H1 (cell line): Measurements from ENCODE around the gene PLCB4. TPM values are rescaled to one million over a fixed set of nuclear protein-coding genes. Genes with fewer than 3 reads are reported as not detected.

ENCODE experiments used
- EGR1 ChIP-seq: IDR thresholded peaks from 2 replicates; pipeline ENCODE4 v1.6.1; 2011; ENCODE audit warnings: low read depth, low read length, borderline replicate concordance
- EP300 ChIP-seq, 2 experiments: IDR thresholded peaks; 1 replicate in 1 of 2; 2 replicates in 1 of 2; pipeline ENCODE4 v1.6.1; 2011 to 2012; ENCODE audit warnings: low read depth in 2 of 2, low read length in 2 of 2, mild to moderate bottlenecking in 2 of 2, borderline replicate concordance in 1 of 2, inconsistent platforms in 1 of 2, moderate library complexity in 1 of 2
- polyA plus RNA-seq, 7 experiments: library from polyadenylated mRNA; depleted of rRNA in 3 of 7; stranded (reverse) in 5 of 7; unstranded in 2 of 7; fragments of >200 nt in 5 of 7; fragments of 200-250 nt in 2 of 7; gene quantifications; 1 replicate in 5 of 7; 2 replicates in 1 of 7; 4 replicates in 1 of 7; pipeline versions ENCODE4 v1.2.1 to v1.2.3, GENCODE V29; 2011 to 2013; ENCODE audit warnings: missing spikeins in 2 of 7, mixed read lengths in 2 of 7
- total RNA-seq: library from RNA; stranded (reverse); fragmentation: NEBNext Ultra II Directional; extraction: Animal tissue kit (Norgen Biotek cat#: 25700); gene quantifications from 2 replicates; pipeline ENCODE4 v1.2.1, GENCODE V29; 2021
- TF ChIP-seq, protein P1 (sequence below): IDR thresholded peaks from 2 replicates; pipeline ENCODE4 v1.6.1; 2012; ENCODE audit warnings: low read length, inconsistent platforms

PLCB4 gene
- total and polyA plus RNA-seq, 2 of the 8 experiments (the other 6 are each of a cell fraction or from before 2014, with no cell fraction given) = 3.2 to 14.1 TPM

- TF ChIP-seq EGR1 (no peak), EP300 (IDR thresholded peaks at IDR 0.05; ENCODE audit: borderline replicate concordance in 1 of 2, low read depth in 2 of 2, low read length in 2 of 2) (no peak)
- TF ChIP-seq, protein P1, sequence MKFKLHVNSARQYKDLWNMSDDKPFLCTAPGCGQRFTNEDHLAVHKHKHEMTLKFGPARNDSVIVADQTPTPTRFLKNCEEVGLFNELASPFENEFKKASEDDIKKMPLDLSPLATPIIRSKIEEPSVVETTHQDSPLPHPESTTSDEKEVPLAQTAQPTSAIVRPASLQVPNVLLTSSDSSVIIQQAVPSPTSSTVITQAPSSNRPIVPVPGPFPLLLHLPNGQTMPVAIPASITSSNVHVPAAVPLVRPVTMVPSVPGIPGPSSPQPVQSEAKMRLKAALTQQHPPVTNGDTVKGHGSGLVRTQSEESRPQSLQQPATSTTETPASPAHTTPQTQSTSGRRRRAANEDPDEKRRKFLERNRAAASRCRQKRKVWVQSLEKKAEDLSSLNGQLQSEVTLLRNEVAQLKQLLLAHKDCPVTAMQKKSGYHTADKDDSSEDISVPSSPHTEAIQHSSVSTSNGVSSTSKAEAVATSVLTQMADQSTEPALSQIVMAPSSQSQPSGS = no peak
Measured at GRCh38 chr20:9300534-9300933, 231.6 kb downstream of the PLCB4 start (continued).
